Measurements from ENCODE around the gene TENT4A. TPM values are rescaled to one million over a fixed set of nuclear protein-coding genes. Genes with fewer than 3 reads are reported as not detected.

Gene TENT4A
- total RNA-seq, 1 experiment from 2014 or later: 25.6 TPM

DNA sequence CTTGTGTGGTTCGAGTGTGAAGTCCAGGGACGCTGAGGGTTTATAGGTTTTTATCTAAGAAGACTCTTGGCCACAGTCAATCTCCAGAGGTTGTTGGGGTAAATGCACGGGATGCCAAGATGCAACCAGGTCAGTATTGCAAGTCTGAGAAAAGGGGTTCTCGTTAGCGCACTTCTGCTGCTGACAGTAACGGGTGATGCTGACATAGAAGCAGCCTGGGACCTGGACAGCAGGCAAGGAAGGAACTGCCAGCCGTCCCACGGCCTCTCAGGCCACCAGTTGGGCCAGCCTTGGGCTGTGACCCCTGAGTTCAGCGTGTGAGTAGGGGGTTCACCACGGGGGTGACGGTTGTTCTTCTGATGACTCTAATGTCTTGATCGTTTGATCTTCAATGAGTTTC lies 39.0 kb downstream of the TENT4A start:
- Histone ChIP-seq H3K4me2 (ENCODE audit: insufficient read depth, insufficient read length, low read length) (no peak overlapping the region), H3K27ac (ENCODE audit: insufficient read length, low read depth, low read length) (no peak overlapping the region), H2BK20ac (ENCODE audit: low read depth, low read length, poor library complexity, severe bottlenecking) (no peak overlapping the region), H4K91ac (ENCODE audit: insufficient read length, low read depth, low read length) (no peak overlapping the region), H3K79me1 (ENCODE audit: insufficient read depth, low read depth, low read length, poor library complexity, severe bottlenecking) (peaks cover 8% of the 10 kb centered on the region), H3K9ac (ENCODE audit: extremely low read depth, insufficient read length, low read length) (no peak overlapping the region), H3K27me3 (ENCODE audit: insufficient read depth, low read length) (no peaks in the 10 kb centered on the region), H3K14ac (ENCODE audit: insufficient read depth, low read length) (no peak overlapping the region), H3K56ac (ENCODE audit: insufficient read length, low read depth, low read length) (no peak overlapping the region), H4K8ac (replicated peaks; ENCODE audit: insufficient read length, low read depth, low read length) (no peak overlapping the region), H3K4me1 (ENCODE audit: insufficient read depth, low read length) (peaks cover 5% of the 10 kb centered on the region; the same call in 1 of the 2 replicates), H4K5ac (ENCODE audit: insufficient read length, low read depth, low read length) (no peak overlapping the region), H3K23me2 (ENCODE audit: insufficient read length, low read depth, low read length, poor library complexity, severe bottlenecking) (no peaks in the 10 kb centered on the region), H2AFZ (ENCODE audit: low read length) (no peak overlapping the region), H2BK5ac (ENCODE audit: insufficient read length, low read length) (no peak overlapping the region), H3T11ph (ENCODE audit: low read length) (no peak overlapping the region), H3K9me3 (ENCODE audit: control insufficient read depth, low read depth, low read length) (no peaks in the 10 kb centered on the region), H4K20me1 (ENCODE audit: control insufficient read depth, insufficient read depth, insufficient read length) (no peaks in the 10 kb centered on the region), H3K4ac (ENCODE audit: low read depth, low read length) (no peak overlapping the region), H2AK5ac (ENCODE audit: insufficient read length, low read length) (no peak overlapping the region), H3K79me2 (ENCODE audit: insufficient read depth, low read length) (no peaks in the 10 kb centered on the region; the same call in 1 of the 2 replicates), H2BK15ac (ENCODE audit: low read depth, low read length) (no peak overlapping the region), H2BK12ac (ENCODE audit: insufficient read length, low read depth, low read length) (no peak overlapping the region), H3K23ac (ENCODE audit: insufficient read length, low read depth, low read length) (no peak overlapping the region), H2BK120ac (ENCODE audit: low read depth, low read length, poor library complexity, severe bottlenecking) (no peak overlapping the region), H3K18ac (ENCODE audit: insufficient read length, low read depth, low read length) (no peak overlapping the region)
- TF ChIP-seq, protein P1, sequence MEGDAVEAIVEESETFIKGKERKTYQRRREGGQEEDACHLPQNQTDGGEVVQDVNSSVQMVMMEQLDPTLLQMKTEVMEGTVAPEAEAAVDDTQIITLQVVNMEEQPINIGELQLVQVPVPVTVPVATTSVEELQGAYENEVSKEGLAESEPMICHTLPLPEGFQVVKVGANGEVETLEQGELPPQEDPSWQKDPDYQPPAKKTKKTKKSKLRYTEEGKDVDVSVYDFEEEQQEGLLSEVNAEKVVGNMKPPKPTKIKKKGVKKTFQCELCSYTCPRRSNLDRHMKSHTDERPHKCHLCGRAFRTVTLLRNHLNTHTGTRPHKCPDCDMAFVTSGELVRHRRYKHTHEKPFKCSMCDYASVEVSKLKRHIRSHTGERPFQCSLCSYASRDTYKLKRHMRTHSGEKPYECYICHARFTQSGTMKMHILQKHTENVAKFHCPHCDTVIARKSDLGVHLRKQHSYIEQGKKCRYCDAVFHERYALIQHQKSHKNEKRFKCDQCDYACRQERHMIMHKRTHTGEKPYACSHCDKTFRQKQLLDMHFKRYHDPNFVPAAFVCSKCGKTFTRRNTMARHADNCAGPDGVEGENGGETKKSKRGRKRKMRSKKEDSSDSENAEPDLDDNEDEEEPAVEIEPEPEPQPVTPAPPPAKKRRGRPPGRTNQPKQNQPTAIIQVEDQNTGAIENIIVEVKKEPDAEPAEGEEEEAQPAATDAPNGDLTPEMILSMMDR (conservative IDR thresholded peaks at IDR 0.05): no peak
- no peaks in the 10 kb centered on the region for H3K9me3 Mint-ChIP-seq
- H3K36me3 Mint-ChIP-seq (ENCODE audit: insufficient read depth in 1 of 3, low read depth in 3 of 3): peaks cover 64 to 85% (median 84%) of the 10 kb centered on the region in 3 experiments; a peak in 6 of 7 replicates
- peaks cover 10 to 12% of the 10 kb centered on the region in 2 experiments for H3K4me1 Mint-ChIP-seq
- H3K27ac Mint-ChIP-seq: no peak overlapping the region
- WGBS (ENCODE audit: extremely low coverage, insufficient read length, low lambda C conversion rate): no CpG with 5 or more reads among the region's 12 CpGs
- DNase-seq: no peak
- no peak overlapping the region for H3K4me3 Mint-ChIP-seq
- no peaks in the 10 kb centered on the region for H3K27me3 Mint-ChIP-seq (ENCODE audit: low read depth)
